H54 (cell line): ENCODE results near the gene ACE2.

Source experiments
- DNase-seq: peaks from one replicate; pipeline ENCODE4 v3.0.0; 2011; ENCODE audit warnings: low spot score, mixed read lengths; ENCODE audit not compliant: insufficient read length
- FAIRE-seq: peaks from 3 replicates; lab custom pipeline; 2011; peaks lifted over from hg19 to GRCh38; lab: Jason Lieb, UNC
- POLR2A ChIP-seq: IDR thresholded peaks from 2 replicates; pipeline ENCODE4 v1.6.1; 2011; ENCODE audit warnings: low read depth, mild to moderate bottlenecking, low read length

ACE2 gene

GRCh38 chrX:15563056-15563455 lies 37.7 kb downstream of the ACE2 start:
- no peak for DNase-seq
- no peak for TF ChIP-seq POLR2A
- FAIRE-seq, result no peak

DNA sequence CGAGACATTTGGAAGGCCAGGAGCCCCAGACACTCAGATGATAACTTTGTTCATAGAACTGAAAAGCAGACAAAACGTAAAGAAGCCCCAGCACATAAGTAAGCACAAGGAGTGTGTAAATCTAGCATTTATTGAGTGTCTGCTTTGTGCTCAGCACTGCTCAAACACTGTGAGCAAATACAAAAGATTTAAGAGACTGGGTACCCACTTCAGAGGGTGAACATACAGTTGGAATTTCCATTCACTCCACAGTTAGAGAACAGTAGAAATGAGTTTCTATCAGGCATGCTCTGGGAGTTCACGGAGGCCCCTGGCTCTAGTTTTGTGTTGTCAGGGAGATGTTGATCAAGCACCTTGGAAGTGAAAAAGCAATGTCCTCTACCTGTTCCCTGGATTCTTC lies 39.8 kb downstream of the ACE2 start:
- DNase-seq (no peak), FAIRE-seq (no peak)
- no peak for TF ChIP-seq POLR2A

DNA sequence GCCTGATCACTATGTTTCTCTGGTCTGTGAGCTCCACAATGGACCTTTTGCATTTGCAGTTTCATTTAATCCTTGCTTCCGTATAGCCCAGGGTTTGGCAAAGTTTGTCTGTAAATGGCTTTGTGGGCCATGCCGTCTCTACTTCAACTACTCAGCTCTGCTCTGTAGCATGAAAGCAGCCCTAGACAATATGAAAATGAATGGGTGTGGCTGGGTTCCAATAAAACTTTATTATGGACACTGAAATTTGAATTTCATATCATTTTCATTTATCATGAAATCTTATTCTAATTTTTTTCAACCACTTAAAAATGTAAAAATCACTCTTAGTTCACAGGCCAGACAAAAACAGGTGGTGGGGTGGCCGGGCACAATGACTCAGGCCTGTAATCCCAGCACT lies 41.5 kb downstream of the ACE2 start:
- DNase-seq (no peak), FAIRE-seq (no peak)
- no peak for TF ChIP-seq POLR2A

GRCh38 chrX:15549189-15550012 lies 51.4 kb downstream of the ACE2 start:
- no peak for TF ChIP-seq POLR2A
- FAIRE-seq (no peak), DNase-seq (no peak)

DNA sequence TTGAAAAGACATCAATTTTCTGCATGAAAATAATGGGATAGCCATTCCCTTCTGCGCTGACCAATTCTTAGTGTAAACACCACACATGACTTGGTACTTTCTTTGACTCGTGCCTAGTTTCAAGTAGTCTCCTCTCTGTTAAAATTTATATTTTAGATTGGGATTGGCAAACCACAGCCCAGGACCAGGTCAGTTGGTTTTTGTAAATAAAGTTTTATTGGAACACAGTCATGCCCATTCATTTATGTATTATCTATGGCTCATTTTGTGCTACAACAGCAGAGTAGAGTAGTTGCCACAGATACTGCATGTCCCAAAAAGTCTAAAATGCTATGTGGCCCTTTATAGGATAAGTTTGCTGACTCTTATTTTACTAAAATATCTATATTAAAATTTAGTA lies 53.4 kb downstream of the ACE2 start:
- no peak for TF ChIP-seq POLR2A
- no peak for DNase-seq
- no peak for FAIRE-seq

GRCh38 chrX:15546745-15547144 lies 54.0 kb downstream of the ACE2 start:
- no peak for TF ChIP-seq POLR2A
- DNase-seq (no peak), FAIRE-seq (no peak)

DNA sequence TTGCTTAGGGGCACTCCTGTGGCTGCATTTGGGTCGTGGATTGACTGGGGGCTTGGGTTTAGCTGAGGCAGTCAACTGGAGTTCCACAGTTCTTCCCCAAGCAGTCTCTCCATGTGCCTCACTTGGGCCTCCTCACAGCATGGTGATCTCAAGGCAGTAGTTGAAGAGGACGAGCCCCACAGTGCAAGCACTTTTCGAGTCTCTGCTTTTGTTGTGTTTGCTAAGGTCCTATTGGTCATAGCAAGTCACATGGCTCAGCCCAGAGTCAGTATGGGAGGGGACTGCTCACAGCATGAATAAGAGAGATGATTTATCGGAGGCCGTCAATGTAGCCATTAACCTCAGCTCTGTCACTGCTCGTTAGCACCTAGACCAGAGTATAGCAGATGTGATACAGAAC lies 70.4 kb downstream of the ACE2 start:
- TF ChIP-seq POLR2A, result no peak
- no peak for DNase-seq
- no peak for FAIRE-seq

DNA sequence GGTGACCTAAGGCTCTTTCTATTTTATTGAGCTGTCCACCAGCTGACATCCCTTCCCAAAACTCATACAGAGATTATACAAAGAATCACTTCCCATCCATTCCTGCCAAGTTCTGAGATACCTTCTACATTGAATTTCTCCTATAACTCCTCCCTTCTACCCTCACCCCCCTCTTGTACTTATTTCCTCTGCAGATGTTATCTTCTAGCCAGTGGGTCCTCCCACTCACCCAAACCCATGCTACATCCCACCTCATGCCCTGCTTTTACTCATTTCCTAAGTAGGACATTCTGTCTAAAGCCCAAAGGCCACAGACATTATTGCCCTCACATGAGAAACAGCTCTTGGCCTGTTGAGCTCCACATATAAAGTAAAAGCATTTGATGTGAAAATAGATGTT lies 71.6 kb downstream of the ACE2 start:
- no peak for TF ChIP-seq POLR2A
- no peak for DNase-seq
- no peak for FAIRE-seq

DNA sequence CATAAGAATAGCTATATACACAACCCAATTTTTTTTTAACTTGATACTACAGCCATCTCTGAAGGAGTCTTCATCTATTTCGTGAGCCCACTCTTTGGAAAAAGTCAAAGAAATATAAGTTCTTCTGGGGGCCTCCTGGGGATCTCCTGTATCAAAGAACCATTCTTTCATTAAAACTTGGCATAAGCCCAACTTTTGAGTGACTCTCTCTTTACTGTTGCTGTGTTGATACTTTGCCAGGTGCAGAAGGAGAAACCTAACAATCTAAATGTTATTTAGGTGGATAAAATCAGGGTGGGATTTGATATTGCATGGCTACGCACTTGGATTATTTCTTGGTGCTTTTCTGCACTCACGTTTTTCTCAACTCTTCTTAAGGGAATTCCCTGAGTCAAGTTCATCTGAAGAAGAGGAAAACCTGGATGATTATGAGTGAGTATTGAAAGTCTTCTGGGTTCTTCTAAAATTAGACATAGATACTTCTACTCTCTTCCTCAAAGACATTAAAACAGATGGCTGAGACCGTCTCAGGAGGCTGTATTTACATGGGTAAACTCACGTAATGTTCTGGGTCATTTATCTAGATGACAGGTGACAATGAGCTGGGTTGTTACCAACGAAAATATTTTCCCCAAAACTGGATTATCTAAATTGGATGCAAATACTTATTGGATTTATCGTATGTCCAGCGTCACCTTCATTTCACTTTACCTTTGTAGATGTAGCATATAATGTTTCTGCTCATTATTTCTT lies 74.9 kb downstream of the ACE2 start:
- DNase-seq, result no peak

GRCh38 chrX:15524417-15524816 lies 76.3 kb downstream of the ACE2 start:
- DNase-seq (no peak), FAIRE-seq (no peak)
- no peak for TF ChIP-seq POLR2A

More for the DNA sequence above, 74.9 kb downstream of the ACE2 start:
- TF ChIP-seq POLR2A, result no peak
- FAIRE-seq, result no peak

DNA sequence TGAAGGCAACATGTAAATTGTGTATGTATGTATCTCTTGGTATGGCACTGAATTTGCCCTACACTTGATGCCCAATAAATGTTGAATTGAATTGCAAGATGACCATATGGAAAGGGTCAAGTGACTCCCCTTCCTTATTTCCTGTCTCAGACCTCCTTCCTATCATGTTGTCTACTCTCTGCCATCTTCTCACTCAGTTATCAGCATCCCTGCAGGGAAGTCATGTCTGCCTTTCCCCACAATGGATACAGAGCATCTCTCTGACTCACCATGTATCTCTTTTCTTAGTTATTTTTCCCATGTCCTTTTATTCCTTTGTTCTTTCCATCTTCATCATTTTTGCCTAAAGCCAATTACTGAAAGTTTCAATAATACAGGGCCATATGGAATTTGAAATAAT lies 77.7 kb downstream of the ACE2 start:
- no peak for FAIRE-seq
- TF ChIP-seq POLR2A, result no peak
- DNase-seq, result no peak

DNA sequence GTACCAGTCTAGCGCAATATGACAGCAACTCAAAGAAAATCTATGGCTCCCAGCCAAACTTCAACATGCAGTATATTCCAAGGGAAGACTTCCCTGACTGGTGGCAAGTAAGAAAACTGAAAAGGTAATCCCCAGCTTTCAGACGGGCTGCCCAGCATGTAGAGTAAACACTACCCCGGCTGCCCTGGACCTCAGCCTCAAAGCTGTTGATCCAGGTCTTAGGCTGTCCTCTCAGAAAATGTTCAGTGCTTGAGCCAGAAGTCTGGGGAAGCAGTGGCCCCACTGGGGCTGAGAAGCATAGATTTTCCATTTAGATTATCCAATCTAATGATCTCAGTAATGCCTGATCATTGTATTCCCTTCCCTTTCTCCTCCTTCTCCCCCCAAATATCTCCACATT lies 78.3 kb downstream of the ACE2 start:
- DNase-seq, result no peak
- no peak for FAIRE-seq
- no peak for TF ChIP-seq POLR2A

DNA sequence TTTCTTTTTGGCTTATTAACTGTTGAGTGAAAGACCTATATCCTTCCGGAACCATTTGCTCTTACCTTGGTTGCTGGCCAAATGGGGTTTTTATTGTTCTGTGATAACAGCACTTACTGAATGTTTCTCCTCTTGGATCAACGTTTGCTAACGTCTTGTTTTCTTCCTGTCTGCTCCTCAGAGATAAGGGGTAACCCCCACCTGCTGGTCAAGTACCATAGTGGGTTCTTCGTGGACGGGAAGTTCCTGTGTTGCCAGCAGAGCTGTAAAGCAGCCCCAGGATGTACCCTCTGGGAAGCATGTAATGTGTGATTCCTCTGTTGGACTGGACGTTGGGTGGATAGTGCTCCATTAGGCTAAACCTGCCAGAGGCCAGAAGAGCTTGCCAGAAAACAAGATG lies 84.8 kb downstream of the ACE2 start:
- DNase-seq, result no peak
- FAIRE-seq, result no peak
- TF ChIP-seq POLR2A, result no peak

DNA sequence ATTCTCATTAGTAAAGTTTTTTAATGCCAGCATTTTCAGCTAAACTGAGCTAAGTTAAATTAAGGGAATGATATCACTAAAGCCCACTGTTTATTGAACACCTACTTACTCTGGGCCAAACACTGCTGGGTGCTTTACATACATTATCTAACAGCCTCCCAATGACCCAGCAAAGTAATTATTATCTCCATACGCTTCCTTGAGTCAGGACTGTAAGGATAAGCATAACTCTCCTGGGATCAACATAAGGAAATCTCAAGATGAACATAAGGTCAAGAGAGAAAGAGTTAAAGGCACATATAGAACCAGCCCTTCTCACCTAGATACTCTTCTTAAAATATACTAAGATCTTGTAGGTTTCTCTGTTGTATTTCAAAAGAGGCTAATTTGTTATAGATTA lies 86.5 kb downstream of the ACE2 start:
- TF ChIP-seq POLR2A, result no peak
- no peak for FAIRE-seq
- no peak for DNase-seq
